ENCODE data around the gene MPC2. TPM values are rescaled to one million over a fixed set of nuclear protein-coding genes. Genes with fewer than 3 reads are reported as not detected.
"Not testable (repeated sequence)": the region's sequence is repeated elsewhere in the genome, so short reads cannot be mapped to it uniquely, and the experiment has no call there.

The MPC2 gene
- total RNA-seq, 1 experiment from 2014 or later = 159 TPM

- H3K4me3 Mint-ChIP-seq (ENCODE audit: unreplicated experiment) = no peak overlapping the region
- DNase-seq = no peak
- H3K4me1 Mint-ChIP-seq (ENCODE audit: low read depth, unreplicated experiment) = peaks cover 12% of the 10 kb centered on the region
- no peaks in the 10 kb centered on the region for H3K36me3 Mint-ChIP-seq (ENCODE audit: insufficient read depth, unreplicated experiment)
- H3K27ac Mint-ChIP-seq (ENCODE audit: unreplicated experiment) = no peak overlapping the region
- ChIA-PET POLR2A (no interaction called here), CTCF (no interaction called here)
- BruUV-seq (replicated peaks) = no TSS peak
- peaks cover 10% of the 10 kb centered on the region for H3K9me3 Mint-ChIP-seq (ENCODE audit: unreplicated experiment)
- TF ChIP-seq CTCF (IDR thresholded peaks at IDR 0.05; ENCODE audit: insufficient read depth in 1 of 2, low read depth in 1 of 2, low read length in 1 of 2, severe bottlenecking in 1 of 2, unreplicated experiment in 1 of 2) = no peak
- H3K4me3 ChIP-seq (ENCODE audit: low read depth, low read length) = no peak overlapping the region
- H3K9me3 ChIP-seq = no peaks in the 10 kb centered on the region
- intact Hi-C loops (cut with micrococcal nuclease; ENCODE audit: unreplicated experiment) = no loop called here
- H3K4me1 ChIP-seq = peaks cover 14% of the 10 kb centered on the region
- H3K27me3 Mint-ChIP-seq (ENCODE audit: insufficient read depth, unreplicated experiment) = no peaks in the 10 kb centered on the region
- H3K27me3 ChIP-seq (replicated peaks; ENCODE audit: control insufficient read depth, insufficient read depth, low read length) = no peaks in the 10 kb centered on the region
- no peaks in the 10 kb centered on the region for H3K36me3 ChIP-seq (ENCODE audit: control insufficient read depth, insufficient read depth, low read length)
These were observed 46.5 kb downstream of the MPC2 start for GRCh38 chr1:167890400-167890799.

GRCh38 chr1:167887187-167887586 is 49.7 kb downstream of the MPC2 start:
- H3K4me1 Mint-ChIP-seq (ENCODE audit: low read depth, unreplicated experiment) = peaks cover 12% of the 10 kb centered on the region
- intact Hi-C loops (cut with micrococcal nuclease; ENCODE audit: unreplicated experiment); H3K4me3 Mint-ChIP-seq (ENCODE audit: unreplicated experiment); CTCF ChIA-PET; H3K36me3 Mint-ChIP-seq (ENCODE audit: insufficient read depth, unreplicated experiment); H3K4me3 ChIP-seq (ENCODE audit: low read depth, low read length); H3K27me3 Mint-ChIP-seq (ENCODE audit: insufficient read depth, unreplicated experiment); H3K27me3 ChIP-seq (replicated peaks; ENCODE audit: control insufficient read depth, insufficient read depth, low read length); H3K9me3 ChIP-seq; H3K27ac Mint-ChIP-seq (ENCODE audit: unreplicated experiment); DNase-seq; POLR2A ChIA-PET; H3K36me3 ChIP-seq (ENCODE audit: control insufficient read depth, insufficient read depth, low read length); BruUV-seq (replicated peaks): not testable (repeated sequence)
- H3K9me3 Mint-ChIP-seq (ENCODE audit: unreplicated experiment) = peaks cover 10% of the 10 kb centered on the region
- H3K4me1 ChIP-seq = peaks cover 14% of the 10 kb centered on the region

- intact Hi-C loops (cut with micrococcal nuclease; ENCODE audit: unreplicated experiment) = no loop called here
- H3K27me3 Mint-ChIP-seq (ENCODE audit: insufficient read depth, unreplicated experiment) = no peaks in the 10 kb centered on the region
- no peaks in the 10 kb centered on the region for H3K4me1 Mint-ChIP-seq (ENCODE audit: low read depth, unreplicated experiment)
- TF ChIP-seq CTCF (IDR thresholded peaks at IDR 0.05; ENCODE audit: insufficient read depth in 1 of 2, low read depth in 1 of 2, low read length in 1 of 2, severe bottlenecking in 1 of 2, unreplicated experiment in 1 of 2) = no peak
- H3K36me3 Mint-ChIP-seq (ENCODE audit: insufficient read depth, unreplicated experiment) = peaks cover 5% of the 10 kb centered on the region
- no peak overlapping the region for H3K4me3 ChIP-seq (ENCODE audit: low read depth, low read length)
- H3K9me3 Mint-ChIP-seq (ENCODE audit: unreplicated experiment) = peaks cover 1% of the 10 kb centered on the region
- ChIA-PET POLR2A (no interaction called here), CTCF (interaction anchor here (0.6 kb wide), 1 partner anchor 490 kb away, joined by 5 read pairs; no protein-coding TSS in a partner anchor)
- no peak overlapping the region for H3K27ac Mint-ChIP-seq (ENCODE audit: unreplicated experiment)
- no peaks in the 10 kb centered on the region for H3K27me3 ChIP-seq (replicated peaks; ENCODE audit: control insufficient read depth, insufficient read depth, low read length)
- no peaks in the 10 kb centered on the region for H3K9me3 ChIP-seq
- no TSS peak for BruUV-seq (replicated peaks)
- no peak overlapping the region for H3K4me3 Mint-ChIP-seq (ENCODE audit: unreplicated experiment)
- DNase-seq = no peak
- no peaks in the 10 kb centered on the region for H3K4me1 ChIP-seq
- H3K36me3 ChIP-seq (ENCODE audit: control insufficient read depth, insufficient read depth, low read length) = no peaks in the 10 kb centered on the region; the same call in 1 of the 2 replicates
These were observed 54.5 kb downstream of the MPC2 start for GRCh38 chr1:167882376-167882775.

GRCh38 chr1:167881786-167882185 is 55.1 kb downstream of the MPC2 start:
- no peak for DNase-seq
- H3K27me3 ChIP-seq (replicated peaks; ENCODE audit: control insufficient read depth, insufficient read depth, low read length) = no peaks in the 10 kb centered on the region
- no peaks in the 10 kb centered on the region for H3K4me1 ChIP-seq
- H3K36me3 ChIP-seq (ENCODE audit: control insufficient read depth, insufficient read depth, low read length) = no peaks in the 10 kb centered on the region; the same call in 1 of the 2 replicates
- TF ChIP-seq CTCF (IDR thresholded peaks at IDR 0.05; ENCODE audit: insufficient read depth in 1 of 2, low read depth in 1 of 2, low read length in 1 of 2, severe bottlenecking in 1 of 2, unreplicated experiment in 1 of 2) = no peak
- no peak overlapping the region for H3K27ac Mint-ChIP-seq (ENCODE audit: unreplicated experiment)
- no peaks in the 10 kb centered on the region for H3K27me3 Mint-ChIP-seq (ENCODE audit: insufficient read depth, unreplicated experiment)
- H3K4me3 ChIP-seq (ENCODE audit: low read depth, low read length) = no peak overlapping the region
- intact Hi-C loops (cut with micrococcal nuclease; ENCODE audit: unreplicated experiment) = no loop called here
- POLR2A ChIA-PET = no interaction called here
- no peaks in the 10 kb centered on the region for H3K9me3 ChIP-seq
- CTCF ChIA-PET = interaction anchor here (1.5 kb wide), 1 partner anchor 45 kb away, joined by 3 read pairs; no protein-coding TSS in a partner anchor
- H3K4me3 Mint-ChIP-seq (ENCODE audit: unreplicated experiment) = no peak overlapping the region
- H3K9me3 Mint-ChIP-seq (ENCODE audit: unreplicated experiment) = no peaks in the 10 kb centered on the region
- no TSS peak for BruUV-seq (replicated peaks)
- peaks cover 5% of the 10 kb centered on the region for H3K36me3 Mint-ChIP-seq (ENCODE audit: insufficient read depth, unreplicated experiment)
- H3K4me1 Mint-ChIP-seq (ENCODE audit: low read depth, unreplicated experiment) = no peaks in the 10 kb centered on the region

Data from Caco-2 (cell line).